ENCODE data around the gene MADCAM1. TPM values are rescaled to one million over a fixed set of nuclear protein-coding genes. Genes with fewer than 3 reads are reported as not detected.

Gene MADCAM1
- total RNA-seq, 1 donor from 2014 or later = 1.7 TPM

DNA sequence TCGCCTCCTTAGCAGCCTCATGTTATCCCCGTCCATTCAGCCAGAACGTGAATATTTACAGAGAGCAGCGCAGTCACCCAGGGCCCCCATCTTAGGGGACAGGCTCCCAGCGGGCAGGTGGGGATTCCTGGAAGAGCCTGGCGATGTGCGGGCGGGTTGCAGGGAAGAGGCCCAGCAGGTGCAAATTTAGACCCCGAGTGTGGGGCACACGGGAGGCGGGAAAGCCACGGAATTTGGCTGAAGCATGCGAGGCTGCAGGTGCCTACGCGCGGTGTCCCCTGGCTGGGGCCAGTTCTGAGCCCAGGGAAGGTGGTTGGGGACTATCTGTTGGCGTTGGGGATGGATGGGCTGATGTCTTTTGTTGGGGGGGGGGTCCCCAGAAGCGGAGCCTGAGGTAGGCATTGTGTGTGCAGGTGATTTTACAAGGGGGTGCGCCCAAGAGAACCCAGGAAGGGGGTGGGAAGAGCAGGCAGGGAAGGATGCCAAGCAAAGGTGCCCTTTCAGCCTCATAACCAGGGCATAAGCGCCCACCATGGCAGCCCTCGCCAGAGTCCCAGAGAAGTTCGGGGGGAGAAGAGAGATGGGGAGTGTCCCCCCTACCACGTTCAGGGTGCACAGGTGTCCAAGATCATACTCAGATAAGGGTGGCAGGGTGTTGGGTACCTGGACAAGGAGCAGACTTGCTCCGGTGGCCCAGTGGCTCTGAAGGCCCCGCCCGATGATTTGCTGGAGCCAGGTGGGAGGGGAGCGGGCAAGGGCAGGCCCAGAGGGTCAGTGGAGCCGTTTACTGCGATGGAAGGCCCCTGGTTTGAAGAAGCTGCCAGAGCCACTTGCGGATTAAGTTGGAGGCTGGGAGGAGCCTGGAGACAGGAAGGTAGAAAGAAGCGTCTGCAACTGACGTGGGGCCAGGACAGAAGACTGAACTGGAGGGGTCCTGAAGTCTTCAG lies 12.2 kb downstream of the MADCAM1 start:
- no peak for DNase-seq (ENCODE audit: low spot score)

DNA sequence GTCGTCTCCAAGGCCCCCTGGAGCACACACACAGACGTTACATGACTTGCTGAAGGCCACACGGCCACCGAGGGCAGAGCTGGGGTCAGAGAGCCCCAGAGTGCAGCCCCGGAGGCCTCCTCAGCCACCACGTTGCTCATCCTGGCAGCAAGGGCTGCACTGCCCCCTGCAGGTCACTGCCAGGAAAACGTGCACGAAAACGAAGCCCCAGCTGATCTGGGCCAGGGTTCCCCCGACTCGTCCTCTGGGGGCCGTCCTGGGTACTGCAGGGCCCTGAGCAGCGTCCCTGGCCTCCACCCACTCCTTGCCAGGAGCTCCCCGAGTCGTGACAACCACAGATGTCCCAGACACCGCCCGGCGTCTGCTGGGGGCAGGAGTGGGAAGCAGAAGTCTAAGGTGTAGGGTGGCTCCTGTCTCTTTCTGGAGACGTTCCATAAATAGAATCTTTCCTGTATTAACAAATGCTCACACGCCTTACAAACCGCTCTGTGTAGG lies 14.4 kb downstream of the MADCAM1 start:
- DNase-seq (ENCODE audit: low spot score) = peak; percentile 93

DNA sequence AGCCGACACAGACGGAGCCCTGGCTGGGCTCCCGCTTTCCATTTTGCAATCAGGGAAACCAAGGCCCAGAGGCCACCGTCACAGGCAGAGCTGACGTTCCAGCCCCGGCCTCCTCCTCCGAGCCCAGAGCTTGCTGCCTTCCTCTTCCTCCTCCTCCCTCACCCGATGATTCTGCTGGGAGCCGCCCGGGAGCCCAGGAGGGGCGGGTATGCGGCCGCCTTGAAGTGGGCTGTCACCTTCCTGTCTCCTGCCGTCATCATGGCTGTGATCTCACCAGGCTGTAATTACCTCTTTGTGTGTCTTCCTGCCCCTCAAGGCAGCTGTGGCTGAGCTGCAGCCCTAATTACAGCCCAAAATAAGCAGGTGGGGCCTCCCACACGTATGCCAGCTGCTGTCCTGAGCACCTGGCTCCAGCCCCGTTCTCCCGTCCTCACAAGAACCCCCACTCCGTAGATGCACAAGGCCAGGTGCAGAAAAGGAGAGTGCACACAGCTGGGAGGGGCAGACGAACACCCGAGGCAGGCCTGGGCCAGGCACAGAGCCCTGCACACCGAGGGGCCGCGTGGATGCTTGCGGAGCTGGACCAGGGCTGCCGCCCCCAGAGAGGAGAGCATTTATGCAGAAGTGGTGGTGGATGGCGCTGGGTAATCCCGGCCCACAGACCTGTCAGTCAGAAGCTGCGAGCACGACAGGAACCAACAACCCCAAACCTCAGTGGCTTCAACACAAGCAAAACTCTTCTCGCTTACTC lies 15.0 kb downstream of the MADCAM1 start:
- DNase-seq (ENCODE audit: low spot score) = no peak

DNA sequence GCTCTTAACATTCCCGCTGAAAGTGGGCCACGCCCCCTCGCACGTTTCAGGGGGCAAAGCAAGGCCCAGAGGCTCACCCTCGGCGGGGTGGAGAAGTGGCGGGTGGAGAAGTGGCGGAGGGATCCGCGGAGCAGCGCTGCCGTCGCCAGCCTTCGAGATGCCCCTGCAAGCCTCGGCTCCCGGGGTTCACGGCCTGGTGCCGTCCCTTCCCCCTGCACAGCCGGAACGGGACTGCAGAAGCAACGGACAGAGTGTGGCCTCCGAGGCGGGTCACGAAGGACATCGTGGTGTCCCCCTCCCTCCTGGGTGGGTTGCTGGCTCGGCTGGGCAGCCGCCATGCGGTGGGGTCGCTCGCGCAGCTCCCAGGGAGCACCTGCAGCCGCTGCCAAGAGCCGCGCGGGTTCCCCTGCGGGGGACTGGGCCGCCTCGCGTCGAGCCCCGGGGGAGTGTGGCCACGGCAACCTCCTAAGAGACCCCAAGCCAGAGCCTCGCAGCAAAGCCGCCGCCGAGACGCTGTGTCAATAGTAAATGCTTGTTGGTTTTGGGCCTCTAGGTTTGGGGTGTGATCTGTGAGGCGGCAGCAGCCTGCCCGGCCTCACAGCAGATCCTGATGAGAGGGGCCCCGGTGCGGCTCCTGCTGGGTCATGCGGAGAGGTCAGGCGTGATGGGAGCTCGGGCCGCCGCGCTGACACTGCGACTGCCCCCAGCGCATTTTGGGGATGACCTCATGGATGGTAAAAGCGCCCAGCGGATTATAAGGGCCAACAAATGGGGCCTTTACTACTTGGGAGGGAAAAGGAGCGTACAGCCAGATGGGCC lies 16.5 kb downstream of the MADCAM1 start:
- no peak for DNase-seq (ENCODE audit: low spot score)

DNA sequence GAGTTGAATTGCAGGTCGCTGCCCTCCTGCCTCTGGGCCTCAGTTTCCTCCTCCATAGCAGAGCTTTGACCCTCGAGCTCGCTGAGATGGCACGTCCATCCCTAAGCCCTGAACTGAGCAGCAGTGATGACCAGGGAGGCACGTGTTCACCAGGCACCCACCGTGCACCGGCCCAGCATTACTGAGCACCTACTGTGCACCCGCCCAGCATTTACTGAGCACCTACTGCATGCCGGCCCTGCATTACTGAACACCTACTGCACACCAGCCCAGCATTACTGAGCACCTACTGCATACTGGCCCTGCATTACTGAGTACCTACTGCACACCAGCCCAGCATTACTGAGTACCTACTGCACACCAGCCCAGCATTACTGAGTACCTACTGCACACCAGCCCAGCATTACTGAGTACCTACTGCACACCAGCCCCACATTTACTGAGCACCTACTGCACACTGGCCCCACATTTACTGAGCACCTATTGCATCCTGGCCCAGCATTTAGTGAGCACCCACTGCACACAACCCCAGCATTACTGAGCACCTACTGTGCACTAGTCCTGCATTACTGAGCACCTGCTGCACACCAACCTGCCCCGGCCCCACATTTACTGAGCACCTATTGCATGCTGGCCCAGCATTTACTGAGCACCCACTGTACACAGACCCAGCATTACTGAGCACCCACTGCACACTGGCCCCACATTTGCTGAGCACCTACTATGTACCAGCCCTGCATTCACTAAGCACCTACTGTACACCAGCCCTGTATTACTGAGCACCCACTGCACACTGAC lies 17.3 kb downstream of the MADCAM1 start:
- DNase-seq (ENCODE audit: low spot score) = no peak

DNA sequence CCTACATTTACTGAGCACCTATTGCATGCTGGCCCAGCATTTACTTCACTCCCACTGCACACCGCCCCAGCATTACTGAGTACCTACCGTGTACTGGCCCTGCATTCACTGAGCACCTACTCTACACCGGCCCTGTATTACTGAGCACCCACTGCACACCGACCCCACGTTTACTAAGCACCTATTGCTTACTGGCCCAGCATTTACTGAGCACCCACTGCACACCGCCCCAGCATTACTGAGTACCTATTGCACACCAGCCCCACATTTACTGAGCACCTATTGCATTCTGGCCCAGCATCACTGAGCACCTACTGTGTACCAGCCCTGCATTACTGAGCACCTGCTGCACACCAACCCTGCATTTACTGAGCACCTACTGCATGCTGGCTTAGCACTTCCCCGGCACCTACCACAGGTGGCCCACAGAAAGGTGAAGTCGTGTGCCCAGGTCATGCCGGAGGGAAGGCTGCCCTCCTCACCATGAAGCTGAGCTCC lies 17.9 kb downstream of the MADCAM1 start:
- no peak for DNase-seq (ENCODE audit: low spot score)

DNA sequence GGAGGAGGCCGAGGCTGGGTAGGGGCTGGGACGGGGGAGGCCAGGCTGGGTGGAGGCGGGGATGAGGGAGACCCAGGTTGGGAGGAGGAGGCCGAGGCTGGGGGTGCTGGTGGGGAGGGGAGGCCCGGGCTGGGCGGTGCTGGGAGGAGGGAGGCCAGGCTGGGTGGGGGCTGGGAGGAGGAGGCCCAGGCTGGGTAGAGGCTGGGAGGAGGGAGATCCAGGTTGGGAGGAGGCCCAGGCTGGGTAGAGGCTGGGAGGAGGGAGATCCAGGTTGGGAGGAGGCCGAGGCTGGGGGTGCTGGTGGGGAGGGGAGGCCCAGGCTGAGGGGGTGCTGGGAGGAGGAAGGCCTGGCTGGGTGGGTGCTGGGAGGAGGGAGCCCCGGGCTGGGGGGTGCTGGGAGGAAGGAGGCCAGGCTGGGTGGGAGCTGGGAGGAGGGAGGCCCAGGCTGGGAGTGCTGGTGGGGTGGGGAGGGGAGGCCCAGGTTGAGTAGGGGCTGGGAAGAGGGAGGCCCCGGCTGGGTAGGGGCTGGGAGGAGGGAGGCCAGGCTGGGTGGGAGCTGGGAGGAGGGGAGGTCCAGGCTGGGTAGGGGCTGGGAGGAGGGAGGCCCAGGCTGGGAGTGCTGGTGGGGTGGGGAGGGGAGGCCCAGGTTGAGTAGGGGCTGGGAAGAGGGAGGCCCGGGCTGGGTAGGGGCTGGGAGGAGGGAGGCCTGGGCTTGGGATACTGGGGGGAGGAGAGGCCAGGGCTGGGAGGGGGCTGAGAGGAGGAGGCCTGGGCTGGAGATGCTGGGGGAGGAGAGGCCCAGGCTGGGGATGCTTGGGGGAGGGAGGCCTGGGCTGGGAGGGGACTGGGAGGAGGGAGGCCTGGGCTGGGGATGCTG lies 21.7 kb downstream of the MADCAM1 start:
- no peak for DNase-seq (ENCODE audit: low spot score)

DNA sequence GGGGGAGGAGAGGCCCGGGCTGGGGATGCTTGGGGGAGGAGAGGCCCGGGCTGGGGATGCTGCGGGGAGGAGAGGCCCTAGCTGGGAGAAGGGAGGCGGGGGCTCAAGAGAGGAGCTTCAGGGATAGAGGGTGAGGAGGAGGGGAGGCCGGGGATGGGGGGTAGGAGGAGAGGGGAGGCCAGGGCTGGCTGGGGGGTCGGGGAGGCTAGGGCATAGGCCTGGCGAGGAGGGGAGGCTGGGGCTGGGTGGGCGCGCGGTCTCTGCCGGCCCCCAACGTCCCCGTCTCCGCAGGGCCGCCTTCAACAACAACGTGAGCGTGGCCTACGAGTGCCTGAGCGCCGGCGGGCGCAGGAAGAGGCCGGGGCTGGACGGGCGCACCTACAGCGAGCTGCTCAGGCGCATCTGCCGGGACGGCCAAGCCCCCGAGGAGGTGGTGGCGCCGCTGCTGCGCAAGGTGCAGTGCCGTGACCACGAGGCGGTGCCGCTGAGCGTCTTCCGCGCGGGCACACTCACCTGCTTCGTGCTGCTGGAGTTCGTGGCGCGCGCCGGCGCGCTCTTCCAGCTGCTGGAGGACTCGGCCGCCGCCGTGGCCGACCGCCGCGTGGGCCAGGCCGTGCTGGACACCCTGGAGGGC lies 22.4 kb downstream of the MADCAM1 start:
- no peak for DNase-seq (ENCODE audit: low spot score)

DNA sequence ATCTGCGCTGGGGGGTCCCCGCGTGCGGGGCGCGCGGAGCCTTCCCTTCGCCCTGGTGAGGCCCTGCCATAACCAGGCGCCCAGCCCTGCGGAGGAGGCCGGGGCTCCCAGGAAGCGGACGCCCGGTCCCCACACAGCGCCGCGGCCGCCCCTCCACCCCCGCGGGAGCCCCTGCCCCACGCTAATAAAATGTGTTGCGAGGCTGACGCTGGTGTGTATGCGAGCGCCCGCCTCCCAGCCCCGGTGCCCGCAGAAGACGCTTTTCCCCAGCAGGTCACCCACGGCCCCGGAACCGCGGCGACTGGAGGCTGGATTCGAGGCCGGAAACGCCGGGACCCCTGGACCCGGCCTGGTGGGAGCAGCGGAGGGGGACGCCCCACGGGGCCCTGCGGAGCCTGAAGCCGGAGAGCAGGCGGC lies 23.2 kb downstream of the MADCAM1 start:
- DNase-seq (ENCODE audit: low spot score) = no peak

DNA sequence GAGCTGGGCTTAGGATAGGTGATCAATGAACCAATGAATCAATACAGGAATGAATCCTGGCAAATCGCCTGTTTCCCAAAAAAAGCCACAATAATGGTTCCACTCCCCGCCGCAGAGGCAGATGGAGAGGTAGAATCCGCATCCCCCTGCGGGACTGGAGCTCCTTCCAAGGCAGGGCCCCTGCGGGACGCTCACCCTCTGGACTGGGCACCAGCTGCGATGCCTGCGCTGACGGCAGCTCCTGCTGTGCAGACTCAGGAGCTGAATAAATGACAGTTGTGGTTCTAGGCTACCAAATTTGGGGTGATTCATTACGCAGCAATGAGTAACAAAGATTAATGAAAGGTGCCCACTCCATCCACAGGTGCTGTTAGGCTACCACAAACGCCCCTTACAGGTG lies 26.4 kb downstream of the MADCAM1 start:
- DNase-seq (ENCODE audit: low spot score) = no peak

DNA sequence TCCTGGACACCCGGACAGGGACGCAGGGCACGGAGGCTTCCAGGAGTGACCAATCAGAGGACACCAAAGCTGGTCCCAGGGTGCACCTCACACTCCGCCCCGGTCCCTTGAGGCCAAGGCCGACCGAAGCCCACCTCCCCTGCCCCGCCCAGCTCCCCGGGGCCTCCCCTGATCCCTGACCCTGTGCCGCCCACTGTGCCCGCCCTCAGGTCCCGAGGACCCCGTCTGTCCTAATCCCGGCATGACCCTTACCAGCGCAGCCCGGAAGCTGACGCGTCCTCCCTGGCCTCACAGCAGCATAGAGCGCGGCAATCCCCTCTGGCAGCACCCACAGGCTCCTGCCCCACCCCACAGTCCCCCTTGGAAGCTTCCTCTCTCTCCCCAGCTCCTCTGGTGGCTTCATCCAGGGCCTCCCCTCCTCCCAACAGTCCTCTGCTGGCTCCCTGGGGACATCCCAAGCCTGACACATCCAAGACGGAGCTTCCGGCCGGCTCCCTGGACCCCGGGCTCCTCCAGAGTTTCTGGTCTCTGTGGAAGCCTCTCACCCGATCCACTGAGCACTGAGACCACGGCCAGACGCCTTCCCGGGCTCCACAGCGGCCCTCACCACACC lies 27.9 kb downstream of the MADCAM1 start:
- DNase-seq (ENCODE audit: low spot score) = no peak

DNA sequence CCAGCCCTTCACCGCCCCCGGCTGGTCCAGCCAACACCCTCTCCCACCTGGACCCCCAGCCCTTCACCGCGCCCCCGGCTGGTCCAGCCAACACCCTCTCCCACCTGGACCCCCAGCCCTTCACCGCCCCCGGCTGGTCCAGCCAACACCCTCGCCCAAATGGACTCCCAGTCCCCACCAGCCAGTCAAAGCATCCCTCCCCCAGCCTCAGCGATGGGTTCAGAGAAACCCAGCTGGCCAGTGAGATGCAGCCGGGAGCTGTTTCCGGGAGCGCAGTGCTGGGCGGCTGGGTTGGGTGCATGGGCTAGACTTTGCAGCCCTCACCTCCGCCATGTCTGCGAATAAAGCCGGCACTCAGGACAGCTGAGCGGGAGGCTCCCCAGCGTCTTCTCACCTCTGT lies 28.7 kb downstream of the MADCAM1 start:
- DNase-seq (ENCODE audit: low spot score) = no peak

DNA sequence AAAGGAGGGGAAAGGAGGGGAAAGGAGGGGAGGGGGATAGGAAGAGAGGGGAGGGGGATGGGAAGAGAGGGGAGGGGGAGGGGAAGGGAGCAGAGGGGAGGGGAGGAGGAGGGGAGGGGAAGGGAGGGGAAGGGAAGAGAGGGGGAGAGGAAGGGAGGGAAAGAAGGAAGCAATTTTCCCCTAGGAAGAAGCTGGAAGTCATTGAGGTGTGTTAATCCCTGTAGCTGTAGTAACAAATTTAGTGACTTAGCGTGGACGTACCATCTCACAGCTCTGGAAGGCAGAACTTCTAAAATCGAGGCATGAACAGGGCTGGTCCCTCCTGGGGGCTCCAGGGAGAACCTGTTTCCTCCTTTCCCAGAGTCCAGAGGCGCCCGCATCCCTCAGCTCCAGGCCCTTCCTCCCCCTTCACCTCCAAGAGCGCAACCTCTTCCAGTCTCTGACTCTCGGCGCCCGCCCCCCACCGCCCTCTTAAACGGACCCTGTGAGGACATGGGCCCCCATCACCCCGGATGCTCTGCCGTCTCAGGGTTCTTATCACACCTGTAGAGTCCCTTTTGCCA lies 29.7 kb downstream of the MADCAM1 start:
- DNase-seq (ENCODE audit: low spot score) = no peak

DNA sequence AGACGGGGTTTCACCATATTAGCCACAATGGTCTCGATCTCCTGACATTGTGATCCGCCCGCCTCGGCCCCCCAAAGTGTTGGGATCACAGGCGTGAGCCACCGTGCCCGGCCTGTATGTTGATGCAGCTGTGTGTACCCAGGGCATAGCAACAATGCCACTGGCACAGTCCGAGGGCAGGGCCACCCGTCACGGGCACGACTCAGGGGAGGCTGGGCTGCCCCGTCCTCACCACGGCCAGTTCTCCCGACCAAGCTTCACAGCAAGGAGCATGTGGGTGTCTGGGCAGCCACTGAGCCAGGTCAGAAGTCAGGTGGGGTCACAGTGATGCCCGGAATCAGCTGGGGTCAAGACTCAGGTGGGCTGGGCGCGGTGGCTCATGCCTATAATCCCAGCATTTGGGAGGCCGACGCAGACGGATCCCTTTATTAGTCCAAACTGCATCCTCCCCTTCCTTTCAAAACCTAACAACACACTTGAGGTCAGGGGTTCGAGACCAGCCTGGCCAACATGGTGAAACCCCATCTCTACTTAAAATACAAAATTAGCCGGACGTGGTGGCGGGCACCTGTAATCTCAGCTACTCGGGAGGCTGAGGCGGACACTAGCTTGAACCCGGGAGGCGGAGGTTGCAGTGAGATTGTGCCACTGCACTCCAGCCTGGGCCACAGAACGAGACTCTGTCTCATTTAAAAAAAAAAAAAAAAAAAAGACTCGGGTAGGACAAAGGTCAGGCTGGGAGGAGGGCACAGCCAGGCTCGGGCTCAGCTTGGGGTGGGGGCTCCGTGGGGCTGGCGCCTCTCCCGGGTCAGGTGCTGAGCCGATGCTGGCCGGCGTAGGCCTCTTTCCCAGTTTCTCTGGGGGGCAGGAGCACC lies 34.1 kb downstream of the MADCAM1 start:
- DNase-seq (ENCODE audit: low spot score) = no peak

DNA sequence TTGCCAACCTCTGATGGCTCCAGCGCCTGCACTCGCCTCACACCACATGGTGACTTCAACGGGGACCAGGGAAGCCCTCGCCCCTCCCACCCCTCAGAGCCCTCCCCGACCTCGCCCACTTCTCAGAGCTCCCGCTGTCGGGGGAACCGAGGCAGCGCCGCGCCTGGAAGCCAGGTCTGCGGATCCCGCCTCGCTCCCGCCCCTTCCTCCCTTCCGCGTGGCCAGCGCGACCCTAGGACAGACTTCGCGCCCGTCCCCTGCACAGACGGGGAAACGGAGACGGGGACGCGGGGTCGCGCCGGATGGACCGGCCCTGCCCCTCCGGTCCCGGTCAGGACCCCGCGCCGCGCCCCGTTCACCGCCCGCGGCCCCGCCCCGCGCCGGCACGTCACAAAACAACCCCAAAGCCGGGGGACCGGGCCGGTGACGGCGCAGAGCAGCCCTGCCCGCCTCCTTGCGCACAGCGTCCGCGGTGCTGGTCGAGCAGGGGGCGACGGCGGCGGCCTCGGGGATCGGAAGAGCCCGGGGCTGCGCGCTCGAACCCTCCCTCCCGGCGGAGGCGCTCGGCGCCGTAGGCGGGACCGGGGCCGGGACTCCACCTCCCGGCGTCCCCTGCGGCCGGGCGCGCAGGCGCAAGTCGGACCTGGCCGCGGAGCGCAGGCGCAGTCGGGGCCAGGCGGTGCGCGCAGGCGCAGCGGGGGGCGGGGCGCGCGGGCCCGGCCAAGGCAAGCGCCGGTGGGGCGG lies 34.9 kb downstream of the MADCAM1 start:
- DNase-seq (ENCODE audit: low spot score) = peak; percentile 96

Measured in mesenteric fat pad (tissue), 1 donor.